ENCODE results near the gene HLA-A.
A peak's percentile ranks its signal among the peaks of the same experiment; 100 is the strongest.

The HLA-A gene

DNA sequence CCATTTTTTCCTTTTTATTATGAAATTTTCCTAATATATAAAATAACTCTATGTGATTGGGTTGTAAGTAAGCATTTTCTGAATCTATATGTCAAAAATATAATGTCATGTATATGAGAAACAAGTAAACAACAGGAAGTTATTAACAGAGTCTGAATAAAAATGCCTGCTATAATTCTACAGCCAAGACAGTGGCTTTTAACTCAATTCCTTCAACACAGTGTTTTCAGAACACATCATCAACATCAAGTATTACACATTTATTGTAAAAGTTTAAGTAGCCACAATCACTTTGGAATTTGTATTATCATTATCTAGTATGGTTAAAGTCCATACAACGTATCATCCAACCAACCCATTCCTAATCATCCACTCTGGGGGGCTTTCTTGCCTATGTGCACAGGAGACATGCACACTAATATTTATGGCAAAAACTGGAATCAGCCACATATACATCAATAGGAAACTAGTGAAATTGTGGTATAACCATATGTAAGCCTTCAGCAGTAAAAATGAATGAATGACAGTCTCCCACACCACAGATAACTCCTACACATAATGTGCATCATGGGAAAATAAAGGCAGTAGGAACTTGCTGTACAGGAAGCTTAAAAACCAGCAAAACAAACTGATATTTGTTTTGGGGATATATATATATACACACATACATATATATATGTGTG, 6.9 kb upstream of the HLA-A start:
- DNase-seq: no peak

DNA sequence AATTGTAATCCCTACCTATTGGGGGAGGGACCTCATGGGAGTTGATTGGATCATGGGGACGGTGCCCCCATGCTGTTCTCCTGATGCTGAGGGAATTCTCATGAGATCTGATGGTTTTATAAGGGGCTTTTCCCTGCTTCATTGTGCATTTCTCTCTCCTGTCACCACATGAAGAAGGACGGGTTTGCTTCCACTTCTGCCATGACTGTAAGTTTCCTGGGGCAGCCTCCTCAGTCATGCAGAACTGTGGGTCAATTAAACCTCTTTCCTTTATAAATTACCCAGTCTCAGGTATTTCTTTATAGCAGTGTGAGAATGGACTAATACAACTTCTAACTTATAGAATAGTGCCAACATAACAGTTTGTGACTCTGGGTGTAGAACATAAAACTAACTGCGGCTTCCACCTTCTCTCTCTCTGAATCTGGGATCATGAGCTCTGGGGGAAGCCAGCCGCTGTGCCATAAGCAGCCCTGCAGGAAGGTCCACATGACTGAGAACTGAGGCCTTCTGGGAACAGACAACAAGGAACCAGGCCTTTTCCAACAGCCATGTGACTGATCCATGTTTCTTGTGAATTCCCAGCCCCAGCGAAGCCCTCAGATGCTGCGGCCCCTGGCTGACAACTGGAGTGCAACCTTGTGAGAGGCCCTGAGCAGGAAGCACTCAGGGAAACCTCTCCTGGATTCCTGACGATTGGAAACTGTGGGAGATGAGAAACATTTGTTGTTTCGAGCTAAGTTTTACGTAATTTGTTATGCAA, 3.4 kb upstream of the HLA-A start:
- DNase-seq: no peak

DNA sequence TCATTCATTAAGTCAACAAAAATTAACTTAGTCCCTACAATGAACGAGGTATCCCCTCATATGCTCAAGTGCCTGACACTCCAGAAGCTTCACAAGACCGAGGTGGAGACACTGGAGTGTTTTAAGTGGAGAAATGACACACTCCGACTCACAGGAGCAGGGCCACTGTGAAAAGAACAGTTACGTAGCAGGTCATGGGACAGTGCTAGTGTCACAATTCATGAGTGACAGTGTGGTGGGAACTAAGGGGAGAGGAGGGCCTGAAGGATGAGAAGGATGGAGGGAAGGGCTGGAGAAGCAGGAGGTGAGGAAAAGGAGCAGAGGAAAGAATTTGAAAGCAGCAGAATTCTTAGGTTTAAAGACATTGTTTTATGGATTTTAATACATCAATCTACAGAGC, 1.3 kb upstream of the HLA-A start:
- DNase-seq: no peak

DNA sequence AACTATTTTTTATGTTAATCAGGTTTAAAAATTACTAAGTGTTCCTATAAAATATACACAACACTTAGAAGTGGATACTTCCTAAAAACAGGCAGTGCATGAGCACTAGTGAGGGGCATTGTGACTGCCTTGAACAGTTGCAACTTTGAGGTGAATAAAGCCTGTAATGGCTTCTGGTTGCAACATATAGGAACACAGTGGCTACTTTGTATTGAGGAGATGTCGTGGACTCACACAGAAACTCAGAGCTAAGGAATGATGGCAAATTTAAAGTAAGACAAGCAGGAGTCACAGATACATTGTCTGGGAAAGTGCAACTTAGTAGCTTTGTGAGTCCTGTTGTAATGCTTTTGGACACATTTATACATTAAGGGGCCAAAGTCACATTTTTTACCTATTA, 861 bp upstream of the HLA-A start:
- no peak for DNase-seq

DNA sequence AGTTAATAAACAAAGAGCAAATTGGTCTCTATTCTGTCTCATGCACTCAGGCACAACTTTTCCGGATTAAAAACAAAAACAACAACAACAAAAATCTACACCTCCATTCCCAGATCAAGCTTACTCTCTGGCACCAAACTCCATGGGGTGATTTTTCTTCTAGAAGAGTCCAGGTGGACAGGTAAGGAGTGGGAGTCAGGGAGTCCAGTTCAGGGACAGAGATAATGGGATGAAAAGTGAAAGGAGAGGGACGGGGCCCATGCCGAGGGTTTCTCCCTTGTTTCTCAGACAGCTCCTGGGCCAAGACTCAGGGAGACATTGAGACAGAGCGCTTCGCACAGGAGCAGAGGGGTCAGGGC, 437 bp upstream of the HLA-A start:
- no peak for DNase-seq

DNA sequence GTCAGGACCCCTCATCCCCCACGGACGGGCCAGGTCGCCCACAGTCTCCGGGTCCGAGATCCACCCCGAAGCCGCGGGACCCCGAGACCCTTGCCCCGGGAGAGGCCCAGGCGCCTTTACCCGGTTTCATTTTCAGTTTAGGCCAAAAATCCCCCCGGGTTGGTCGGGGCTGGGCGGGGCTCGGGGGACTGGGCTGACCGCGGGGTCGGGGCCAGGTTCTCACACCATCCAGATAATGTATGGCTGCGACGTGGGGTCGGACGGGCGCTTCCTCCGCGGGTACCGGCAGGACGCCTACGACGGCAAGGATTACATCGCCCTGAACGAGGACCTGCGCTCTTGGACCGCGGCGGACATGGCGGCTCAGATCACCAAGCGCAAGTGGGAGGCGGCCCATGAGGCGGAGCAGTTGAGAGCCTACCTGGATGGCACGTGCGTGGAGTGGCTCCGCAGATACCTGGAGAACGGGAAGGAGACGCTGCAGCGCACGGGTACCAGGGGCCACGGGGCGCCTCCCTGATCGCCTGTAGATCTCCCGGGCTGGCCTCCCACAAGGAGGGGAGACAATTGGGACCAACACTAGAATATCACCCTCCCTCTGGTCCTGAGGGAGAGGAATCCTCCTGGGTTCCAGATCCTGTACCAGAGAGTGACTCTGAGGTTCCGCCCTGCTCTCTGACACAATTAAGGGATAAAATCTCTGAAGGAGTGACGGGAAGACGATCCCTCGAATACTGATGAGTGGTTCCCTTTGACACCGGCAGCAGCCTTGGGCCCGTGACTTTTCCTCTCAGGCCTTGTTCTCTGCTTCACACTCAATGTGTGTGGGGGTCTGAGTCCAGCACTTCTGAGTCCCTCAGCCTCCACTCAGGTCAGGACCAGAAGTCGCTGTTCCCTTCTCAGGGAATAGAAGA, 978 bp downstream of the HLA-A start:
- DNase-seq: no peak

DNA sequence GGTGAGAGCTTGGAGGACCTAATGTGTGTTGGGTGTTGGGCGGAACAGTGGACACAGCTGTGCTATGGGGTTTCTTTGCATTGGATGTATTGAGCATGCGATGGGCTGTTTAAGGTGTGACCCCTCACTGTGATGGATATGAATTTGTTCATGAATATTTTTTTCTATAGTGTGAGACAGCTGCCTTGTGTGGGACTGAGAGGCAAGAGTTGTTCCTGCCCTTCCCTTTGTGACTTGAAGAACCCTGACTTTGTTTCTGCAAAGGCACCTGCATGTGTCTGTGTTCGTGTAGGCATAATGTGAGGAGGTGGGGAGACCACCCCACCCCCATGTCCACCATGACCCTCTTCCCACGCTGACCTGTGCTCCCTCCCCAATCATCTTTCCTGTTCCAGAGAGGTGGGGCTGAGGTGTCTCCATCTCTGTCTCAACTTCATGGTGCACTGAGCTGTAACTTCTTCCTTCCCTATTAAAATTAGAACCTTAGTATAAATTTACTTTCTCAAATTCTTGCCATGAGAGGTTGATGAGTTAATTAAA, 3.0 kb downstream of the HLA-A start:
- no peak for DNase-seq

DNA sequence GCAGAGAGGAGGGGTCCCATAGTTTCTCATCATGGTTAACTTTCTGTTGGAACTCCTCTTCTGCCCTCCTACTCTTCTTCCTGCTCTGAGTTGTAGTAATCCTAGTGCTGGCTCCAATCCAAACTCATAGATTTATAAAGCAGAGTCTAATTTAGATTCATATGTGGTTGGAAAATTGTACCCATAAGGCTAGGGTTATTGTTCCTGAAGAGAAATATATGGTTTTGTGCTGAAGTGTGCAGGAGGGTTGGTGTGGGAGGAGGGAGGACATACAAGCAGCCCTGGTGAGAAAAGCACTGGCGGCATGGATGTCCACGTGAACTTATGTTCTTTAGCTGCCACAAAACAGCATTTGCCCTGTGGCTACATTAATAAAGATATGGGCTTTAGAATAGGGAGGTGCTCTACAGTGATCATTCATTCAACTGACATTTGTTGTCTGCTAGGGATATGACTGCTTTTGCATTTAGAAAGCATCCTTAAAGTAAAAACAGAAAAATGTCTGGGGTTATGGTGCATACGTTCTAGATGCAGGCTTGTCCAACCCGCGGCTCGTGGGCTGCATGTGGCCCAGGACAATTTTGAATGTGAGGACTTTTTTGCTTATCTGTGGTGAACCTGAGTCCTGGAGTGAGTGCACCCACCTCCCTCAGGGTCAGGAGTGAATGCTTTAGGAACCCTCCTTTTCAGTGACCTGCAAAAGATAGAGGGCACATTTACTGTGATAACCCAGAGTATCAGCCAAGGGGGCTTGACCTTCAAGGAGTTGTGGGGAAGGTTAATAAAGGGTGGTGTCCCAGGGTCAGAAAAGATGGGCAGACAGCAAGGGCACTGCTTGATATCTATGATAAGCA, 4.1 kb downstream of the HLA-A start:
- DNase-seq: peak; percentile 51

DNA sequence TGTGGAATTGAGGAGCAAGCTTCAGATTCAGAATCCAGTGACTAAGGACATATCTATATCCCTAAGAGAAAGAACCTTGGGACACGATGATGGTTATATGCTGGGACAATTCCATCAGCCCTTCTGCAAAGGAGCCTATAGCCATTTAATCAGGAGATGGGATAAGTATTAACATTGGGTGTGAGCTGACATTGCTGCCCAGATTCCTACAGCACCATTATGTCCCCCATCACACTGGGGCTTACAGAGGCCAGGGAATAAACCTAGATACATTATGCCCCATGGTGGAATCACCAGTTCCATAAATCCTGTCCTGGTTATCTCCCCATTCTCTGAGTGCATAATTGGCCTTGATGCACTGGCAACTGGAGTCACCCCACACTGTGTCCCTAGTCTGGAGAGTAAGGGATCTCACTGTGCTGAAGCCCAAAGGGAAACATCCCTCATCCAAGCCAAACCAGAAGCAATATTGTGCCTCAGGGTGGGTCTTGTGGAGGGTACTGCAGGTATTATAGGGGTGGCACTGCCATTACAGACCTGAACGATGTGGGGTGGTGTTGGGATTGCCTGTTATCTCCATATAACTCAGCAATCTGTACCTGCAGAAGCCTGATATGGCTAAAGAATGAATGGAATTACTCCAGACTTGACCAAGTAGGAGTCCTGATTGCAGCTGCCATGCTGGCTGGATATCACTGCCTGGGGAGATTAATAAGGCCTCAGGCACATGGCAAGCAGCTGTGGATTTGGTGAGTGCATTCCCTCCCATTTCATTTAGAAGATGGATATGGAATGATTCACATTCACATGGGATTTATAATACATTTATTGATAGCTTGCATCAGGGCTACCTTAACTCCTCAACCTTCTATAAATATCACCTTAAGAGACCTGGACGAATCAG, 5.0 kb downstream of the HLA-A start:
- DNase-seq: no peak

DNA sequence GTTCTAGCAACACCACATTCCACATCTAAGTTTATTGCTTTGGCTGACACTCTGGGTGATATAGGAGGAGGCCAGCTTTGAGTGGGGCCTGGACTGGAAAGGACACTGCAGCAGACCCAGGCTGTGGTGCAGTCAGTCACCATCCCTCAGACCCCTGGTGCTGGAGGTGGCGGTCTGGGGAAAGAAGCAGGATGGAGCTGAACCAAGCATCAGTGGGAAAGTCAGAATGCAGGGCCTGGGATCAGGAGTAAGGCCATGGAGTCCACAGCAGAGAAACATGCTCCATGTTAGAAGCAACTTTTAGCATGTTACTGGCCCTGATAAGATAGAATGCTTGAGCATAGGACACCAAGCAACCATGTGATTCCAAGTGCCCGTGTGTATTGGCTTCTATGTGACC, 5.9 kb downstream of the HLA-A start:
- no peak for DNase-seq

DNA sequence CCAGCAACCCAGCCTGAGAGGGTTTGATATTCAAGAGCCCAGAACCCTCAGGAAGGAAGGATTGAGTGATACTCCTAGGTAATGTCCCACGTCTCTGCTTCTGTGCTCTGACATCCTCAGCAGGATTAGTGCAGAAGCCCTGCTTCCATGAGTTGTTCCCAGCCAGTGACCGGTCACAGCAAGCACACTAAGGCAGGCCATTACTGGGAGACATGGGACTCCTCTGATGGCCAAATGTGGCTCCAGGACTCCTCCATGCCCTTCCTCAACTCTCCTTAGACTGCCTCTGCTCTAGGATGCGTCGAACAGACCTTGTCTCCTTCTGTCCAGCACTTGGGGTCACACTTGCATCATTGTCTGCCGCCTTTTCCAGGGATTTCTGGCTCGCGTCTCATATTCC, 7.6 kb downstream of the HLA-A start:
- DNase-seq: no peak

DNA sequence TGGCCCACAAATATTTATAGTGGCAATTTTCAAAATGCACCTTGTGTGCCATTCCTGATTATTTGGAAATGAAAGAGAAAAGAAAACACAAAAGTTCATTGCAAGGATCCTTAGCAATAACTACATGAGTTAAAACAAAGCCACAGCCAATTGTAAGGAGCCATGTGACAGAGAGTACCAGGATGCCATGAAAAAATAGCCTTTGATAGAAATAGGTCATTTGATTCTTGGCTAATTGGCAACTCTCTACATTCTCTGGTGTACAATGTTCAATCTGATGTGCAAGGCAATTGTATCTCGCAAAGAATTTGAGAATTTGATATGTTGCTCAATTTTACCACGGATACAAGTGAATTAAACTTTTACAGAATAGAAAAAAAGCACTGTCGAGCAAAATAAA, 9.6 kb downstream of the HLA-A start:
- DNase-seq: no peak

DNA sequence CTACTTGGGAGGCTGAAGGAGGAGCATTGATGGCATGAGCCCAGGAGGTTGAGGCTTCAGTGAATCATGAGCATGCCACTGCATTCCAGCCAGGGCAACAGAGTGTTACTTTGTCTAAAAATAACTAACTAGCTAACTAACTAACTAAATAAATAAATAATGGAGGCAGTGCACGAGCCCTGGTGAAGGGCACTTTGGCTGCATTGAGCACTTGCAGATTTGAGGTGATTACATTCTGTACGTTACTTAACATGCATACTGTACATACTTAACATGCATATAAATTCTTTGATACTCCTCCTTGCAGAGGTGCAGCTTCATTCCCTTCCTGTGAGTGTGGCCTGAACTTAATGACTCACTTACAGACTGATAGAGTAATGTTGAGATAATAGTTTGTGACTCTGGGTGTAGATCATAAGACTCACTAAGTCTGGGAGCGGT, 10.7 kb downstream of the HLA-A start:
- DNase-seq: no peak

DNA sequence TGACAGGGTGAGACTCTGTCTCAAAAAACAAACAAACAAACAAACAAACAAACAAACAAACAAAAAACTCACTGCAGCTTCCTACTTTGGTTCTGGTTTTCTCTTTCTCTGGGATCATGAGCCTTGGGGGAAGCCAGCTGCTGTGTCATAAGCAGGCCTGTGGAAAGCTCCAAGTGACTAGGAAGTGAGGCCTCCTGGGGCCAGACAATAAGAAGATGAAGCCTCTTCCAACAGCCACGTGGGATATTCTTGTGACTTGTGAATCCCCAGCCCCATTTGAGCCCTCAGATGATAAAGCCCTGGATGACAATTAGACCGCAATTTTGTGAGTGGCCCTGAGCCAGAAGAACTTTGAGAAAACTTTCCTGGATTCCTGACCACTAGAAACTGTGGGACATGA, 11.4 kb downstream of the HLA-A start:
- no peak for DNase-seq

DNA sequence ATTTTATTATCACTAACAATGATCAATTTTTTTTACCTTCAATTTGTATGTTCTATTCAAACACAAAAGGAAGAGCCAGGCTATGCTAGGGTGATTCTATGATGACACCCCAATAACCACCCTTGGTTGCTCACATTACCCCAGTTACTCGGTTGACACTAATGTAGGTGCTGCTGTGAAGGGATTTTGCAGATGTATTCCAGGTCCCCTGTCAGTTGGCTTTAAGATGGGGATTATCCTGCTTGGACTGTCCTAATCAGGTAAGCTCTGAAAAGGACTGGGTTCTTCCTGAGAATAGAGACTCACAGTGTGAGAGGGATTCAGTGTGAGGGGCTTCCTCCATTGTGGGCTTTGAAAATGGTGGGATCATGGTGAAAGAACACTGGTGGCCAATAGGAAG, 11.9 kb downstream of the HLA-A start:
- no peak for DNase-seq

DNA sequence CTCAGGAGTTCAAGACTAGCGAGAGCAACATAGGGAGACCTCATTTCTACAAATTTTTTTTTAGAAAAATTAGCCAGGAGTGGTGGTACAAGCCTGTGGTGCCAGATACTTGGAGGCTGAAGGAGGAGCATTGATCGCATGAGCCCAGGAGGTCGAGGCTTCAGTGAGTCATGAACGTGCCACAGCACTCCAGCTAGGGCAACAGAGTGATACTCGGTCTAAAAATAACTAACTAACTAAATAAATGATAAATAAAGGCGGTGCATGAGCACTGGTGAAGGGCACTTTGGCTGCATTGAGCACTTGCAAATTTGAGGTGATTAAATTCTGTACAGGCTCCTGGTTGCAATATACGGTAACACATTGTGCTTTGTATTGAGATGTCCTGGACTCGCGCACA, 13.5 kb downstream of the HLA-A start:
- DNase-seq: no peak

DNA sequence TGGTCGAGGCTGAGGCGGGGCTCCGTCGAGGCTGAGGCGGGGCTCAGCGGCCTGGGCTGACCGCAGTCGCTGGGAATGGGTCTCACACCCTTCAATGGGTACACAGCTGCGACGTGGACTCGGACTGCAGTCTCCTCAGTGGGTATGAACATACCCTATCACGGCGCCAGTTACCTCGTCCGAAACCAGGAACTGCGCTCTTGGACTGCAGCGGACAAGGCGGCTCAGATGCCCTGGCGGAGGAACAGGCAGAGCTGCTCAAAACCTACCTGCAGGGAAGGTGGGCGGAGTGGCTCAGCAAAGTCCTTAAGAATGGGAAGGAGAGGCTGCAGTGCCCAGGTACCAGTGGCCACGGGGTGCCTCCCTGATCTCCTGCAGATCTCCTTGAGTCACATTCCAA, 14.2 kb downstream of the HLA-A start:
- DNase-seq: no peak

DNA sequence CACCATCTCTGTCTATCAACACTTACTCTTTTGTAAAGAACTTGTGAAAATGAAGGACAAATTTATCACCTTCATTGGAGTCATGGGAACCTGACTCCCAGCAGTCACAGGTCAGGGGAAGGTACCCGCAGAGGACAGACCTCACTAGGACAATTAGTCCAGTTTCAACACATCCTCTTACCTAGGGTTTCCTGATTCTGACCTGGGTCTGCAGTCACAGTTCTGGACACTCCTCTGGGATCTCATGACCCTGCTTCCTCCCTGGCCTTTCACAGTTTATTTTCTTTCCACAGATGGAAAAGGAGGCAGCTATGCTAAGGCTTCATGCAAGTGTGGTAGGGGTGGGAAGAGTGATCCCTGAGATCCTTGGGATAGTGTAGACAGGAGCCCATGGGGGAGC, 15.7 kb downstream of the HLA-A start:
- no peak for DNase-seq

DNA sequence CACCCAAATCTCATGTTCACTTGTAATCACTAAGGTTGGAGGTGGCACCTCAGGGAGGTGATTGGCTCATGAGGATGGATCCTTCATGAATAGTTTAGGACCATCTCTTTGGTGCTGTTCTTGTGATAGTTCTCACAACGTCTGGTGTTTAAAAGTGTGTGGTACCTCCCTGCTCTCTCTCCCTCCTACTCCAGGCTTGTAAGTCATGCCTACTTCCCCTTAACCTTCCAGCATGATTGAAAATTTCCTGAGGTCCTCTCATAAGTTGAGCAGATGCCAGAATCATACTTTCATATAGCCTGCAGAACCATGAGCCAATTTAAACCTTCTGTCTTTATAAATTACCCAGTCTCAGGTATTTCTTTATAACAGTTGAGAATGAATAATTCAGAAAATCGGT, 16.6 kb downstream of the HLA-A start:
- no peak for DNase-seq

DNA sequence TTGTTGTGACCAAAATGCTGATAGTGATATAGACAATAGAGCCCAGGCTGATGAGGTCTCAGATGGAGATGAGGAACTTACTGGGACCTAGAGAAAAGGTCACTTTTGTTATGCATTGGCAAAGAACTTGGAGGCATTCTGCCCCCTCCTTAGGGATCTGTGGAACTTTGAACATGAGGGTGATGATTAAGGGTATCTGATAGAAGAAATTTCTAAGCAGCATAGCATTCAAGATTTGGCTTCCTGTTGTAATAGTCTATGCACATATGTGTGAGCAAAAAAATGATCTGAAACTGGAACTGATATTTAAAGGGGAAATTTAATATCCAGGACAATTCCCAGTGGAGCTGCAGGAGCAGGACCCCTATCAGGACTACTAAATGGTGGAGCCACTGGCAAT, 17.1 kb downstream of the HLA-A start:
- DNase-seq: no peak

DNA sequence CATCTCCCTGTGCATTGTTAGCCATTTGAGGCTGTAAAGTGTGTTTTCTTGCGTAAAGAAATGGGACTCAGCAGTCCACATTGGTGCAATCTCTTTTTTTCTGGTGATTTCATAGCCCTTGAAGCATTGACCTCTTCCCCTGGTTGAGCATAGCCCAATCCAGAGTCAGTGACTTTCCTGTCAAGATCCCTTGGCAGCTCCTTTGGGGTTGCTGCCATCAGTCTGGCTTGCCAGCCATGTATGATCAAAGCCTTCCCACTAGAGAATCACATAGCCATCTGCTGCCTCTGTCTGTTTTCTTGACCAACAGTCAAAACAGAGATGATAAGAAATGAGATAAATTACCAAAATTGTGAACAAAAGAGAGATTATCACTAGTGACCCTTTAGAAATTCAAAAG, 19.6 kb downstream of the HLA-A start:
- DNase-seq: no peak
